HG03045 (cell line): Measurements from ENCODE around the gene SLC5A1.
"Not testable (repeated sequence)": the region's sequence is repeated elsewhere in the genome, so short reads cannot be mapped to it uniquely, and the experiment has no call there.

Experiments used
- ATAC-seq: cut with Tn5 transposase; IDR thresholded peaks from one replicate; pipeline ENCODE4 v1.9.1; 2021; ENCODE audit warnings: mild to moderate bottlenecking, moderate library complexity; ENCODE audit not compliant: unreplicated experiment

Gene SLC5A1

GRCh38 chr22:32083814-32084213, 40.8 kb downstream of the SLC5A1 start:
- ATAC-seq, result no peak

GRCh38 chr22:32088084-32088483, 45.0 kb downstream of the SLC5A1 start:
- ATAC-seq, result no peak

GRCh38 chr22:32097018-32097417, 54.0 kb downstream of the SLC5A1 start:
- ATAC-seq, result no peak

- no peak for ATAC-seq
These were observed 54.9 kb downstream of the SLC5A1 start for GRCh38 chr22:32097881-32098499.

- no peak for ATAC-seq
These were observed 57.6 kb downstream of the SLC5A1 start for GRCh38 chr22:32100711-32101110.

- ATAC-seq, result no peak
These were observed 60.7 kb downstream of the SLC5A1 start for GRCh38 chr22:32103658-32104315.

- ATAC-seq, result no peak
These were observed 63.9 kb downstream of the SLC5A1 start for GRCh38 chr22:32106930-32107329.

- ATAC-seq, result no peak
These were observed 69.3 kb downstream of the SLC5A1 start for GRCh38 chr22:32112380-32112779.

- no peak for ATAC-seq
These were observed 76.6 kb downstream of the SLC5A1 start for GRCh38 chr22:32119568-32120235.

- ATAC-seq, result no peak
These were observed 77.5 kb downstream of the SLC5A1 start for GRCh38 chr22:32120603-32121002.

GRCh38 chr22:32122899-32123298, 79.8 kb downstream of the SLC5A1 start:
- ATAC-seq, result no peak

GRCh38 chr22:32123657-32124056, 80.6 kb downstream of the SLC5A1 start:
- ATAC-seq, result no peak

GRCh38 chr22:32127904-32128303, 84.8 kb downstream of the SLC5A1 start:
- no peak for ATAC-seq

- no peak for ATAC-seq
These were observed 87.4 kb downstream of the SLC5A1 start for GRCh38 chr22:32130464-32130863.

GRCh38 chr22:32132126-32132525, 89.1 kb downstream of the SLC5A1 start:
- no peak for ATAC-seq

GRCh38 chr22:32132783-32133182, 89.7 kb downstream of the SLC5A1 start:
- ATAC-seq, result no peak

- not testable (repeated sequence) for ATAC-seq
These were observed 91.7 kb downstream of the SLC5A1 start for GRCh38 chr22:32134796-32135195.

GRCh38 chr22:32135958-32136357, 92.9 kb downstream of the SLC5A1 start:
- not testable (repeated sequence) for ATAC-seq

GRCh38 chr22:32136881-32137280, 93.8 kb downstream of the SLC5A1 start:
- ATAC-seq, result not testable (repeated sequence)

GRCh38 chr22:32137731-32138324, 94.8 kb downstream of the SLC5A1 start:
- not testable (repeated sequence) for ATAC-seq

GRCh38 chr22:32138576-32138975, 95.5 kb downstream of the SLC5A1 start:
- not testable (repeated sequence) for ATAC-seq

- not testable (repeated sequence) for ATAC-seq
These were observed 97.6 kb downstream of the SLC5A1 start for GRCh38 chr22:32140688-32141087.
